Left kidney (tissue), 2 donors: ENCODE results near the gene NECTIN1. TPM values are rescaled to one million over a fixed set of nuclear protein-coding genes. Genes with fewer than 3 reads are reported as not detected.

Source experiments
- DNase-seq: peaks from one replicate; pipeline ENCODE4 v3.0.0-alpha.2; 2013
- polyA plus RNA-seq: library from polyadenylated mRNA; unstranded; fragments of 120-200 nt; gene quantifications from one replicate; pipeline ENCODE4 v1.2.1, GENCODE V29; 2013; ENCODE audit not compliant: insufficient read length

Gene NECTIN1
- polyA plus RNA-seq, 1 donor = 41.0 TPM

GRCh38 chr11:119673052-119673758, 55.8 kb downstream of the NECTIN1 start:
- no peak for DNase-seq

GRCh38 chr11:119672597-119672996, 56.4 kb downstream of the NECTIN1 start:
- no peak for DNase-seq

GRCh38 chr11:119671561-119672015, 57.4 kb downstream of the NECTIN1 start:
- DNase-seq = peak; percentile 42

DNA sequence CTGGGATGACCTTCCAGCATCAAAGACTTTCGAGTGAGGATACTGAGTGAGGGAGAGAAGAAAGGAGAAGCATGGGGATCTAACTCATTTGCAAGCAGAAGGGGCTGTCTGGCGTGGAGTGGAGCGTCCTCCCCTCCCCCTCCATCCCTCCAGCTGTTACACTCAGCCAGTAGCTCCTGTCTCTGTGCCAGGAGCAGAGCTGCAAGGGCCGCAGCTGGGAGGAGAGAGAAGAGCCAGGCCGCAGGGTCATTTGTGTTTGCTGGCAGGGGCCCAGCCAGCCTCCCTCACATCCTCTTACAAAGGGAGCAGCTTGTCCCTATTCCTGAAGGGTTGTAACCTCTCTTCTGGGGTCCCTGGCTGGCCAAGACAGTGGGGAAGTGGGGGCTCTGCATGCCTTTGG, 57.9 kb downstream of the NECTIN1 start:
- peak; percentile 83 for DNase-seq

DNA sequence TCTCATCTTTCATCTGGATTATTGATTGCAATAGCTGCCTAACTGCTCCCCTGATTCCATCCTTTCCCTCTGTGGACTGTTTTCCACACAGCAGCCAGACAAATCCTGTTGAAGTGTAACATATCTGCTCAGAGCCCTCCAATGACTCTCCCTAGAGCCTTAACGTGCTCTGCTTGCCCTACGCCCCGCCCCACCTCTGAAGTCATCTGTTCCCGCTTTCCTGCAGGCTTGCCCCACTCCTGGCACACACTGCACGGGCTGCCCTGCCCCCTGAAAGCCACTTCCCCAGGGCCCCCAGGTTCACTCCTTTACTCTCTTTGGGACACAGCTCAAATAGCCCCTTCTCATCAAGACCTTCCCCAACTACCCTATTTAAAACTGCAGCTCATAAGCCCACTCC, 59.5 kb downstream of the NECTIN1 start:
- no peak for DNase-seq

- no peak for DNase-seq
These were observed 60.3 kb downstream of the NECTIN1 start for GRCh38 chr11:119668676-119669075.

GRCh38 chr11:119666463-119667131, 62.4 kb downstream of the NECTIN1 start:
- no peak for DNase-seq

DNA sequence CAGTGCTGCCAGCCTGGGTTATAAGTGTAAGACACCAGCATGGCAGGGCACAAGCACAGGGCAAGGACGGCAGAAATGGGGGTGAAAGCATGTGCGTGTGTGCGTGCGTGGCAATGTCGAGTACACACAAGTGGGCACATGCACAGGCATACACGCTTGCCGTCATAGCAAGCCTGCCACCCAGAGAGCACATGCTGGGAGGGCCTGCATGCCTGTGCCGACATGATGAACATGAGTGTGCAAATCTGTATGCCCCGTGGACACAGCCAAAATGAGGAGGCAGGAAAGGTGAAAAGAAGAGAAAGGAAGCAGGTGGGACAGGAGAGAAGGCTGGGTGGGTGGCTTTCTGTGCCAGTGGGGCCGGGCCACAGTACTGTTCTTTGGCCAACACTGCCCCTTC, 62.9 kb downstream of the NECTIN1 start:
- DNase-seq = no peak

- no peak for DNase-seq
These were observed 64.1 kb downstream of the NECTIN1 start for GRCh38 chr11:119664701-119665420.

- DNase-seq = peak; percentile 61
These were observed 64.9 kb downstream of the NECTIN1 start for GRCh38 chr11:119664063-119664572.

- no peak for DNase-seq
These were observed 65.7 kb downstream of the NECTIN1 start for GRCh38 chr11:119663279-119663678.

- DNase-seq = no peak
These were observed 67.8 kb downstream of the NECTIN1 start for GRCh38 chr11:119661226-119661625.

GRCh38 chr11:119659971-119660723, 68.9 kb downstream of the NECTIN1 start:
- no peak for DNase-seq

DNA sequence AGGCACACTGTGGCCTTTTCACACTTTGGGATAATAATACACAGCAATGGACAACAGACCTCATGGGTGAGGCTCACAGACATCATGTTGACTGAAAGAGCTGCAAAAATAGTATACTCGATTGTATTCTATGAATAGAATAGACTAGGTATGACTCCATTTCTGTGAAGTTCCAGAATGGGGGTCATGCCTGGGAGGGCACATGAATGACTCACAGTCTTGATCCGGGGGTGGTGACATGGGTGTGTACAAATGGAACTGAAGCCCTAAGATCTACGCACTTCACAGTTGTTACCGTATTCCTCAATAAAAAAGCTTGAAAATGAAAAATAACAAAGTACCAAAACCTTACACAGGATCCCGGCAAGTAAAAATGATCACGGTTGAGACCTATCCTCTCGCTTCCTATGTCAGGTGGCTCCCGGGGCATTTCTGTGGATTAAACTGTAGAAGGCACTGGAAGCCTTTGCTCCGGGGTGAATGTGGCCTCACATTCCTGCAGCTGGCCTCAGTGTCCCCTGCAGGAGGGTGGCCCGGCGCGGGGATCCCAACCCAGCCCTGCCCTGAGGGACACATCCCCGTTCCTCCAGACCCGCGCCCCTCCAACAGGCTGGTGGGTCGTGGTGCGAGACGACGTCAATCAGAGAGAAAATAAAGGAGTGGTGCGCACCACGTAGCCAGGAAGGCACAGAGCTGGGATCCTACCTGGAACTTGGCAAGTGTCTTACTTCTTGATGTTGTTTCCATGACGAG, 75.9 kb downstream of the NECTIN1 start:
- no peak for DNase-seq

DNA sequence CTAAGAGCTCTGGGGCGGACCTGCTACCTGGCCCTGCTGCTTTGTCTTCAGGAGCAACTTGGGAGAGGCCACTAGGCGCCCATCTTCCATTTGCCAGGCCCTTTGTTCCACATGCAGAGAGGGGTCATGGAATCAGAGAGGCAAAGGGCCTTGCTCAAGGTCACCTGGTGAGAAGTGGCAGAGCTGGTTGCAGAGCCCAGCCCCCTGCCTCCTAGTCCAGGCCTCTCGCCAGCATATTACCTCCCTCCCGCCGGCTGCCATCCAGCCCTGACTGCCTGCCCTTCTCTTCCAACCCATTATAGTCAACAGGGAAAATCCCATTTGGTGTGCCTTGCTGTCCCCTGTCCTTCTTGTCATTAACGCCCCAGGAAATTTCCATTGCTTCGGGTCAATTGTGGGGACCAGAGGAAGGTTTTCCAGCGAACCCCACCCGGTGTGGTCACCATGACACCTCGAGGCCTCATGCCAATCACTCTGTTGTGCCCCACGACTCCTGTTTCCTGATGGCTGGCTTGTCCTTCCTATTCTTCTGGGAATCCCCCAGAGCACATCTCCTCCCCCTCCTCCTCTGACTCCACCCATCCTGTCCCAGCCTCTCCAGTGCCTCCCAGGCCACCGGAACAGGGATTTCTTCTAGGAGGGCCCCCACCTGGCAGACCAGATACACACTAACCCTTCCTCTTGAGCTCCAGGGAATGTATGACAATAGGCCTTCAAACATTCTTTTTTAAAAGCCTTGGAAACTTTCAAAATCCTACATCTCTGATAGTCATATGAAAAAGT, 77.0 kb downstream of the NECTIN1 start:
- no peak for DNase-seq

DNA sequence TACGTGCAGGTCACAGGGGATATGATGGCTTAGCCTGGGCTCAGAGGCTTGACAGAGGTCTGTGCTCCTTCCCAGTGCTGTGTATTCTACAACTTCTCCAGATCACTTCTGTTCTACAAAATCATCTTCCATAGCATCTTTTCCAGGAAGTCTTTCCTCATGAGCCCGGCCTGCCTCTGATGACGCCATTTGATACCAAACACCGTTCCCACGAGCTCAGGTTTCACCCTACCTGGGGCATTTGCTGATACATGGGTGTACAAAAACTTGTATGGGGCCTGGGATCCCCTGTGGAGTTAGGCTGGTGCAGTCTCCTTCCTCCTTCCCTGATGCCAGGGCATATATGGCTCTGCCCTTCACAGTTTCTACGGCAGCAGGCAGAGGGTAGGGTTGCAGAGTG, 78.7 kb downstream of the NECTIN1 start:
- DNase-seq = no peak

- DNase-seq = no peak
These were observed 81.7 kb downstream of the NECTIN1 start for GRCh38 chr11:119647254-119647653.

DNA sequence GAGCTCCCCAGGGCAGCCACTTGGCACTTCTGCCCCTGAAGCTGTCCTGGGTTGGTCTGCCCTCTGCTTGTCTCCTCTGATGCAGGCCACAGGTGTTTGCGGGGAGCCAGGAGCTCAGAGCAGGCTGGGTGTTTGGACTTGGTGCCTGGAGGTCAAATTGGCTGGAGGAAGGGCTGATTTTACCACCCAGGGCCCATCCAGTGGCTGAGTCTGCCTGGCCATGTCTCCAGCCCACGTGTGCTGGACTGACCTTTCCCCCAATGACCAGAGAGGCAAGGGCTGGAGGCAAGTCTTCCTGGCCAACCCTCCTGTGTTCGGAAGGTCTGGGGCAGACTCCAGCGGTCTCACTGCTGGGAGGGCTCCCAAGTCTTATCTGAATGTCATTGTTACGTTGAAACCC, 84.0 kb downstream of the NECTIN1 start:
- no peak for DNase-seq

DNA sequence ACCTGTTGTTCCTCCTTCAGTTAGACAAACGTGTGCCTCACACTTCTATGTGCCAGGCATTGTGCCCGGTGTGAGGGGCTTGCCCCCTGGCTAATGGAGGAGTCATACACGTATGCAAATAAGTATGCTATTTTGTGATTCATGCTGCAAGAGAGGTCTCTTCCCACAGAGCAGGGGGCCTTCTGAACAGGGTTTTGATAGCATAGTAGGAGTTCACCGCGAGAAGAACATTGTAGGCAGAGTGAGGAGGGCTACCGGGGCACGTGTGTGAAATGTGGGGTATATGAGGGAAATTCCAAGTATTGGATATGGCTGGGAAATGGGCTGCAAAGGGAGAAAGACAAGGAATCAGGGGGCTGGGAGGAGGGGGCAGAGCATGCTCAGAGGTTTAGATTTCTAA, 84.5 kb downstream of the NECTIN1 start:
- no peak for DNase-seq

DNA sequence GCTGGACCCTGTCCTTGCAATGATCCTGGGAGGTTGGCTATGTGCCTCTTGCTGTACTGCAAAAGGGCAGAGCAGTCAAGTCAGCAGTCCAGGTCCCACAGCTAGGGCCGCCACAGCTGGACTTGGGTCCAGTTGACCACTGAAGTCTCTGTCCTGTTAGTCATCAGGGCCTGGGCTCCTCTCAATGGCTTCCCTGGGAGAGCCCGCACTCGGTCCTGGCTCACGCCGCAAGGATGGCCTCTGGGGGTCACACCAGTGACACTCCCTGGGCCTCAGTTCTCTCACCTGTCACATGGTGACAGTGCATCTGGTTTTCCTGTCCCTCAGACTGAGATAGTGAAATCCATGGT, 85.1 kb downstream of the NECTIN1 start:
- DNase-seq = no peak
